Astrocyte (in vitro differentiated cells and primary cell): ENCODE results near the gene IFT22. TPM values are rescaled to one million over a fixed set of nuclear protein-coding genes. Genes with fewer than 3 reads are reported as not detected.

Experiments
- DNase-seq: peaks from one replicate; pipeline ENCODE4 v3.0.0-alpha.2; 2010; ENCODE audit warnings: low read depth
- FAIRE-seq: peaks from 2 replicates; lab custom pipeline; 2011; peaks lifted over from hg19 to GRCh38; lab: Jason Lieb, UNC
- H2AFZ ChIP-seq: 2 replicates; pipeline ENCODE4 v1.6.0; 2012; ENCODE audit warnings: low read depth, low read length, inconsistent platforms
- H3K27ac ChIP-seq: 2 replicates; pipeline ENCODE4 v1.5.1; 2011; ENCODE audit warnings: low read depth, low read length, inconsistent platforms
- H3K27me3 ChIP-seq: 2 replicates; pipeline ENCODE4 v1.6.0; 2011; ENCODE audit warnings: low read length, inconsistent platforms; ENCODE audit not compliant: insufficient read depth
- H3K36me3 ChIP-seq: 2 replicates; pipeline ENCODE4 v1.5.1; 2011; ENCODE audit warnings: low read length, inconsistent platforms; ENCODE audit not compliant: insufficient read depth
- H3K4me1 ChIP-seq: 2 replicates; pipeline ENCODE4 v1.5.1; 2011; ENCODE audit warnings: low read length, inconsistent platforms; ENCODE audit not compliant: insufficient read depth
- H3K4me2 ChIP-seq: 2 replicates; pipeline ENCODE4 v1.6.0; 2012; ENCODE audit warnings: low read length, inconsistent platforms
- H3K4me3 ChIP-seq: 2 replicates; pipeline ENCODE4 v1.5.1; 2011; ENCODE audit warnings: low read depth, mild to moderate bottlenecking, low read length, inconsistent platforms; ENCODE audit not compliant: insufficient read depth
- H3K79me2 ChIP-seq: 2 replicates; pipeline ENCODE4 v1.6.0; 2012; ENCODE audit warnings: mild to moderate bottlenecking, low read length, inconsistent platforms; ENCODE audit not compliant: insufficient read depth
- H3K9ac ChIP-seq: 2 replicates; pipeline ENCODE4 v1.6.0; 2012; ENCODE audit warnings: mild to moderate bottlenecking, low read length, inconsistent platforms
- H3K9me3 ChIP-seq: 2 replicates; pipeline ENCODE4 v1.5.1; 2012; ENCODE audit warnings: low read depth, mild to moderate bottlenecking, low read length, inconsistent platforms; ENCODE audit not compliant: insufficient read depth
- H4K20me1 ChIP-seq: 2 replicates; pipeline ENCODE4 v1.6.0; 2012; ENCODE audit warnings: low read length, inconsistent platforms; ENCODE audit not compliant: insufficient read depth
- H3K27ac Mint-ChIP-seq: one replicate; pipeline ENCODE4 v1.8.0; 2021; ENCODE audit warnings: mild to moderate bottlenecking, mixed read lengths; ENCODE audit not compliant: unreplicated experiment
- H3K27me3 Mint-ChIP-seq: one replicate; pipeline ENCODE4 v1.8.0; 2021; ENCODE audit warnings: low read depth, mixed read lengths; ENCODE audit not compliant: unreplicated experiment
- H3K36me3 Mint-ChIP-seq: one replicate; pipeline ENCODE4 v1.8.0; 2021; ENCODE audit warnings: low read depth, mixed read lengths; ENCODE audit not compliant: unreplicated experiment
- H3K4me1 Mint-ChIP-seq: one replicate; pipeline ENCODE4 v1.8.0; 2021; ENCODE audit warnings: low read depth, mixed read lengths; ENCODE audit not compliant: unreplicated experiment
- H3K4me3 Mint-ChIP-seq: one replicate; pipeline ENCODE4 v1.8.0; 2021; ENCODE audit warnings: mild to moderate bottlenecking, moderate library complexity, mixed read lengths; ENCODE audit not compliant: unreplicated experiment
- H3K9me3 Mint-ChIP-seq: one replicate; pipeline ENCODE4 v1.8.0; 2021; ENCODE audit warnings: mild to moderate bottlenecking, mixed read lengths; ENCODE audit not compliant: unreplicated experiment
- CTCF ChIP-seq: IDR thresholded peaks from 2 replicates; pipeline ENCODE4 v1.5.1; 2011; ENCODE audit warnings: low read depth, mild to moderate bottlenecking, inconsistent platforms, low read length, moderate library complexity; ENCODE audit not compliant: insufficient read depth
- EZH2 ChIP-seq: IDR thresholded peaks from 2 replicates; pipeline ENCODE4 v1.6.1; 2012; ENCODE audit warnings: mild to moderate bottlenecking, low read length, inconsistent platforms; ENCODE audit not compliant: insufficient read depth
- total RNA-seq: library from RNA; stranded (reverse); gene quantifications from 2 replicates; pipeline ENCODE4 v1.2.1, GENCODE V29; 2021

The IFT22 gene
- total RNA-seq, 1 donor from 2014 or later, result 20.9 TPM

GRCh38 chr7:101315336-101315735 lies 6.3 kb downstream of the IFT22 start:
- no peaks in the 10 kb centered on the region for H3K27me3 ChIP-seq
- TF ChIP-seq EZH2 (no peak), CTCF (peak; percentile 71)
- no peak overlapping the region for H3K9ac ChIP-seq
- Mint-ChIP-seq H3K9me3 (peaks cover 10% of the 10 kb centered on the region), H3K4me1 (no peaks in the 10 kb centered on the region), H3K36me3 (peaks cover 27% of the 10 kb centered on the region), H3K27ac (no peak overlapping the region), H3K4me3 (no peak overlapping the region), H3K27me3 (no peaks in the 10 kb centered on the region)
- DNase-seq (peak; percentile 14), FAIRE-seq (no peak)
- no peaks in the 10 kb centered on the region for H4K20me1 ChIP-seq
- H2AFZ ChIP-seq, result no peak overlapping the region
- no peak overlapping the region for H3K4me3 ChIP-seq
- H3K9me3 ChIP-seq, result no peaks in the 10 kb centered on the region
- no peaks in the 10 kb centered on the region for H3K79me2 ChIP-seq
- no peaks in the 10 kb centered on the region for H3K4me1 ChIP-seq
- H3K36me3 ChIP-seq, result peaks cover 10% of the 10 kb centered on the region
- H3K27ac ChIP-seq, result no peak overlapping the region
- H3K4me2 ChIP-seq, result no peak overlapping the region

- Histone ChIP-seq H3K27me3 (peaks cover 14% of the 10 kb centered on the region), H3K79me2 (no peaks in the 10 kb centered on the region), H3K9ac (peak overlapping the region; percentile 59), H3K4me2 (peak overlapping the region; percentile 87), H3K36me3 (no peaks in the 10 kb centered on the region), H3K9me3 (peaks cover 4% of the 10 kb centered on the region), H4K20me1 (no peaks in the 10 kb centered on the region), H3K27ac (no peak overlapping the region), H2AFZ (peak overlapping the region; percentile 93), H3K4me3 (peak overlapping the region; percentile 53), H3K4me1 (no peaks in the 10 kb centered on the region)
- H3K9me3 Mint-ChIP-seq, result peaks cover 22% of the 10 kb centered on the region
- peak; percentile 55 for TF ChIP-seq EZH2
- no peak for TF ChIP-seq CTCF
- peaks cover 6% of the 10 kb centered on the region for H3K27me3 Mint-ChIP-seq
- H3K4me1 Mint-ChIP-seq, result no peaks in the 10 kb centered on the region
- DNase-seq, result peak; percentile 3
- peak overlapping the region; percentile 92 for H3K4me3 Mint-ChIP-seq
- peak overlapping the region; percentile 87 for H3K27ac Mint-ChIP-seq
- H3K36me3 Mint-ChIP-seq, result peaks cover 21% of the 10 kb centered on the region
- no peak for FAIRE-seq
Measured at GRCh38 chr7:101308245-101309085, 13.1 kb downstream of the IFT22 start.

- Mint-ChIP-seq H3K36me3 (peaks cover 14% of the 10 kb centered on the region), H3K4me1 (no peaks in the 10 kb centered on the region), H3K4me3 (no peak overlapping the region), H3K27me3 (peaks cover 6% of the 10 kb centered on the region), H3K27ac (no peak overlapping the region), H3K9me3 (peaks cover 19% of the 10 kb centered on the region)
- Histone ChIP-seq H3K4me3 (no peak overlapping the region), H3K27me3 (peaks cover 34% of the 10 kb centered on the region), H2AFZ (no peak overlapping the region), H4K20me1 (no peaks in the 10 kb centered on the region), H3K27ac (no peak overlapping the region), H3K36me3 (no peaks in the 10 kb centered on the region), H3K4me1 (no peaks in the 10 kb centered on the region), H3K79me2 (no peaks in the 10 kb centered on the region), H3K9me3 (peaks cover 8% of the 10 kb centered on the region), H3K4me2 (no peak overlapping the region), H3K9ac (no peak overlapping the region)
- DNase-seq (no peak), FAIRE-seq (no peak)
- TF ChIP-seq EZH2 (no peak), CTCF (no peak)
Measured at GRCh38 chr7:101306307-101306706, 15.3 kb downstream of the IFT22 start.
